ENCODE results near the gene USP2.

The USP2 gene

DNA sequence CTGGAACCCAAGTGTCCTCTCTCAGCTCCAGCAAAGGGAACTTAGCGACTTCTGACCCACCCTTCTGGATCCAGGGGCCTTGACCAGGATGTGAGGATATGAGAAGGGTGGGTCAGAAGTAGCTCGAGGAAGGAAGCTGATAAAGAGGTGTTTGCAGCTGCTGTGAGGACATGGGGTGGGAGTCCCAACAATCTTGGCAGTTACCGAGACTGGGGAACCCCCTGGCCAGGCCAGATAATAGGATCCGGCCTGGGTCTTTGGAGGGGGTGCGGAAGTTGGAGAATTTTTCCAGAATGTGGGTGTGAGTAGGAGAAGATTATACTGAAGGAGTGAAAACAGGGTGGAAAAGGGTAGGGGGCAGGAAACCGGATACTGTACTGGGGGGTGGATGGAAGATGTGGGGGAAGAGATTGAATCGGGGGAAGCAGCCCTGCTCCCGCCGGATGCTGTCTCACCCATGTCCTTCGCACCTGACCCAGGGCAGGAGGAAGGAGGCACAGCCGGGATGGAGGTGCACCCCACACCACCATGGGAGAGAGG lies 61.7 kb downstream of the USP2 start:
- DNase-seq (ENCODE audit: extremely low read depth, insufficient read length): no peak
- no peaks in the 10 kb centered on the region for H3K36me3 ChIP-seq (ENCODE audit: control insufficient read depth, insufficient read depth, low read length)
- TF ChIP-seq, protein P1, sequence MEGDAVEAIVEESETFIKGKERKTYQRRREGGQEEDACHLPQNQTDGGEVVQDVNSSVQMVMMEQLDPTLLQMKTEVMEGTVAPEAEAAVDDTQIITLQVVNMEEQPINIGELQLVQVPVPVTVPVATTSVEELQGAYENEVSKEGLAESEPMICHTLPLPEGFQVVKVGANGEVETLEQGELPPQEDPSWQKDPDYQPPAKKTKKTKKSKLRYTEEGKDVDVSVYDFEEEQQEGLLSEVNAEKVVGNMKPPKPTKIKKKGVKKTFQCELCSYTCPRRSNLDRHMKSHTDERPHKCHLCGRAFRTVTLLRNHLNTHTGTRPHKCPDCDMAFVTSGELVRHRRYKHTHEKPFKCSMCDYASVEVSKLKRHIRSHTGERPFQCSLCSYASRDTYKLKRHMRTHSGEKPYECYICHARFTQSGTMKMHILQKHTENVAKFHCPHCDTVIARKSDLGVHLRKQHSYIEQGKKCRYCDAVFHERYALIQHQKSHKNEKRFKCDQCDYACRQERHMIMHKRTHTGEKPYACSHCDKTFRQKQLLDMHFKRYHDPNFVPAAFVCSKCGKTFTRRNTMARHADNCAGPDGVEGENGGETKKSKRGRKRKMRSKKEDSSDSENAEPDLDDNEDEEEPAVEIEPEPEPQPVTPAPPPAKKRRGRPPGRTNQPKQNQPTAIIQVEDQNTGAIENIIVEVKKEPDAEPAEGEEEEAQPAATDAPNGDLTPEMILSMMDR (IDR thresholded peaks at IDR 0.05; ENCODE audit: insufficient read depth, low read length, poor library complexity, severe bottlenecking): no peak
- peak overlapping the region; percentile 60 for H3K4me3 ChIP-seq (replicated peaks; ENCODE audit: low read depth, low read length)
- H3K27me3 ChIP-seq (replicated peaks; ENCODE audit: control insufficient read depth, insufficient read depth, low read length): no peaks in the 10 kb centered on the region

DNA sequence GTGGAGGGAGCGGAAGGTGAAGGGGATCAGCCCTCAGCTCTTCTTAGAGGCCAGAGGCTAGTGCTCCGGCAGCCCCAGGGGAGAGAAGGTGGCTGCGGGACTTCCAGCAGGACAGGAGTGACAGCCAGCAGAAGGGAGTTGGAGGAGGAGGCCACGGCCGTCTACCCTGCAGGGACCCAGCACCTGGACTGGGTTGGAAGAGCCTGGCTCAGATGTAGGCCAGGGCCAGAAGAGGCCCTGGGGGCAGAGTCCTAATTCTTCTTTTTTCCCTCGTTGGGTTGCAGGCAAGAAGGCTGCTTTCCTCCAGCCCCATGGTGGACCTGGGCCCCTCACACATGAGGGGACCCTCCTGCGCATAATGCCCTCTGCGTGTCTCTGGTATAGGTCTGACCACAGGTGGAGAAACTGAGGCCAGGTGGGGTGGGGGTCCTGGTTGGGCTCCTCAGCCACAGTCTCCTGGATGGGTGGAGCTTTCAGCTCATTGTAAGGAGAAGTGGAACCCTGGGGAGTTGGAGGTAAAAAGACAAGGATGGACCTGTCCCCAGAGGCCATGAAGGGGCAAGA lies 62.3 kb downstream of the USP2 start:
- Histone ChIP-seq H3K27me3 (replicated peaks; ENCODE audit: control insufficient read depth, insufficient read depth, low read length) (no peaks in the 10 kb centered on the region), H3K36me3 (ENCODE audit: control insufficient read depth, insufficient read depth, low read length) (no peaks in the 10 kb centered on the region), H3K4me3 (replicated peaks; ENCODE audit: low read depth, low read length) (peak overlapping the region; percentile 60)
- DNase-seq (ENCODE audit: extremely low read depth, insufficient read length): no peak
- TF ChIP-seq, protein P1 (IDR thresholded peaks at IDR 0.05; ENCODE audit: insufficient read depth, low read length, poor library complexity, severe bottlenecking): no peak

DNA sequence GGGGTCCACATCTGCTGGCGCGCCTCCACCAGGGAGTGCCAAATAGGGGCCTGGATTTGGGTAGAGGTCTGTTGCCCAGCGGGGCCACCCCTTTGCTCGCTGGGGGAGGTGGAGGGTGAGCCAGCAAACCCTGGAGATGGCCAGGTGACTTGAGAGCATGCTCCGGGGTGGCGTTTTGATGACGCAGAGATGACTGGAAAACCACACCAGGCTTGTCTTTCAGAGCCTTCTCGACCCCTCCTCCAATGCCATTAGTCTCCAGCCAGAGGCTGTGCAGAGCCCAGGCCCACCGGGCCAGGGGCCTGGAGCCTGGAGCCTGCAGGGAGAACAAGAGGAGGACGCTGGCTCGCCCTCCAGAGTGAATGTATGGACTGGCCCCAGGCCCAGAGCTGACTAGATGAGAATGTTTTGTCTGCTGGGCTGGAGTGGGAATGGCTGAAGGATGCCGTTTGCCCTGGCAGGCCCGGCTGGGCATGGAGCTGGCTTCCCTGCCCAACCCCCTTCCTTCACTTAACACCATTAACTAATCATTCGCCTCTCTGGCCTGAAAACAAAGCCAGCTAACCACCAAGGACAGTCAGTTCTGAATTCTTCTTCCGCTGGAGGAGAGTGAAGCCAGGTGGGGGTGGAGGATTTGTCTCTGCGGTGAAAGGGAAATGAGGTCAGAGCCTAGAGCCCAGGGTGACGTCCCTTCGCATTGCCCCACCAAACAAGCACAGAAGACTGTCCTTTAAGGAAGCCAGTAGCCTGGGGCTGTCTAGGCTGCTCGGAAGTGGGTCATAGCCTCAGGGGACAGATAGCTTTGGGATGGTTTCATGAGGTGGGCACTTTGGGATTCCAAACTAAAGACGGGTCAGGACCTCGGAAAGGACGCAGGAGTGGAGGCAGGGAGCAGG lies 63.0 kb downstream of the USP2 start:
- Histone ChIP-seq H3K27me3 (replicated peaks; ENCODE audit: control insufficient read depth, insufficient read depth, low read length) (no peaks in the 10 kb centered on the region), H3K36me3 (ENCODE audit: control insufficient read depth, insufficient read depth, low read length) (no peaks in the 10 kb centered on the region), H3K4me3 (replicated peaks; ENCODE audit: low read depth, low read length) (peak overlapping the region; percentile 60)
- TF ChIP-seq, protein P1 (IDR thresholded peaks at IDR 0.05; ENCODE audit: insufficient read depth, low read length, poor library complexity, severe bottlenecking): no peak
- DNase-seq (ENCODE audit: extremely low read depth, insufficient read length): peak; percentile 75

DNA sequence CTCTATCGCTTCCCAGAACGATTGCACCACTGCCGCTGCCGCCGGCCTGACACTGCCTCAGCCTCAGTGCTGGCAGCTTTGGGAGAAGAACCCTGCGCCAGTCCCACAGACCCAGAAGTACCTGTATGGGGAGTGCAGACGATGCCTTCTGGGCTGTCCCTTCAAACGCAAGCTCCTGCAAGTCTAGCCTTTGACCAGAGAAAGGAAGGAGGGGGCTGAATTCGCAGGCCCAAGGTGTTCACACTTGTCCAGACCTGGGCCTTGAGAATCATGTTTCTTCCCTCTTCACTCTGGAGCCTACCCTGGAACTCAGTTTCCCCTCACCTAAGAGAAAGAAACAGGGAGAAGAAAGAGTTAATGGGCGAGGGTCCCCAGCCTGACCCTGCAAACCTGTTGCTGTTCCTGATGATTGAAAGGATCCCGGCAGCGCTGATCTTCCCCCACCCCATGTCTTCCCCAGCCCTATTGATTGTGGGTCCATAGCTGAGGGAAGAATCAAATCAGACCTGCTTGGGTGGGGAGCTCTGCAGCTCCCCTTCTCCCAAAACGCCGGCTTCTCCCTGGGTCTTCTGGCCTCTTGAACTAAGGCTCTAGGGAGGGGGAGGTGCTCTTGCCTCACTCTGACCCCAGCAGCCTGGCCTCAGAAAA lies 63.8 kb downstream of the USP2 start:
- peak overlapping the region; percentile 44 for H3K4me3 ChIP-seq (replicated peaks; ENCODE audit: low read depth, low read length)
- TF ChIP-seq, protein P1 (IDR thresholded peaks at IDR 0.05; ENCODE audit: insufficient read depth, low read length, poor library complexity, severe bottlenecking): no peak

DNA sequence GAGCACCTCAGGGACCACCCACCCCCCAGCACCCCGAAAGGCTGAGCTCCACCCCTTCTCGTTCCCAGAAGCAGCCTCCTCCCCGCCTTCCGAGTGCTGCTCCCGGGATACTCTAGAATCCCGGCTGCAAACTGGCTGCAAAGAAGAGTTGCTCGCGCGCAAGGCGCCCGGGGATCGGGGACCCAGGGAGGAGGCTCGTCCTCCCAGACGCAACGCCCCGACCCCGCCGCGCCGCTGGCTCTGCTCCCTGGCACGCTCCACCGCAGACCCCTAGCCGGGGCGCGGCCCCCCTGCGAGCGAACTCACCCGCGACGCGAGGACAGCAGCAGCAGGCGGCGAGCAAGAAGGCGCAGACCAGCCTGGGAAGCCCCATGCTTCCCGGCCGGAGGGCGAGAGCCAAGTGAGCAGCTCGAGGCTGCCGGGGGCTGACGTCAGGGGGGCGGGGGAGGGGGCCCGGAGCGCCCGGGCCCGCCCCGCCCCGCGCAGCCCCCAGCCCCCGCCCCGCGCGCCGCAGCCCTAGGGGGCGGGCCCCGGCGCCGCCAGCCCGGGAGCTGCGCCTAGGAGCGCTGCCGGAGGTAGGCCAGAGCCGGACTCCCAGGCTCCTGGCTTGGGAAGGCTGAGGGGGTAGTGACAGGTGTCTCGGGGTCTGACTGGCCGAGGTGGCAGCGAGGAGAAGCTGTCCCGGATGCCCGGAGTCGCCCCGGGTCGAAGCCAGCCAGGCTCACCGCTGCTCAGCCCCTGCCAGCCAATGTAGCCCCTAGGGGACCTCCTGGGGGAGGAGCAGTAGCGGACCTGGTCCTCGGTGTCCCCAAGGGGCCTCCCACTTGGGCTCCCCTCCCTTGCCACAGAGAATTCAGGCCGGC lies 64.5 kb downstream of the USP2 start, which contains the start of gene MCAM:
MCAM (minus strand) TSS at position 402 of the 863 bp plus-strand sequence; CDS start at position 373, 29 bp downstream.
- no peaks in the 10 kb centered on the region; the same call in none of the 2 replicates for H3K36me3 ChIP-seq (ENCODE audit: control insufficient read depth, insufficient read depth, low read length)
- no peaks in the 10 kb centered on the region for H3K27me3 ChIP-seq (replicated peaks; ENCODE audit: control insufficient read depth, insufficient read depth, low read length)
- peak; percentile 58 for DNase-seq (ENCODE audit: extremely low read depth, insufficient read length)
- peak within 1 kb of the TSS; percentile 75 for H3K4me3 ChIP-seq (replicated peaks; ENCODE audit: low read depth, low read length)
- TF ChIP-seq, protein P1 (IDR thresholded peaks at IDR 0.05; ENCODE audit: insufficient read depth, low read length, poor library complexity, severe bottlenecking): no peak

More for the DNA sequence above, 63.8 kb downstream of the USP2 start:
- DNase-seq (ENCODE audit: extremely low read depth, insufficient read length): no peak
- no peaks in the 10 kb centered on the region for H3K36me3 ChIP-seq (ENCODE audit: control insufficient read depth, insufficient read depth, low read length)
- no peaks in the 10 kb centered on the region for H3K27me3 ChIP-seq (replicated peaks; ENCODE audit: control insufficient read depth, insufficient read depth, low read length)

Measured in GM06990 (cell line).